ENCODE data around the gene IGFBP5. TPM values are rescaled to one million over a fixed set of nuclear protein-coding genes. Genes with fewer than 3 reads are reported as not detected.

The IGFBP5 gene
- polyA plus RNA-seq, 1 donor, result 251 TPM

DNA sequence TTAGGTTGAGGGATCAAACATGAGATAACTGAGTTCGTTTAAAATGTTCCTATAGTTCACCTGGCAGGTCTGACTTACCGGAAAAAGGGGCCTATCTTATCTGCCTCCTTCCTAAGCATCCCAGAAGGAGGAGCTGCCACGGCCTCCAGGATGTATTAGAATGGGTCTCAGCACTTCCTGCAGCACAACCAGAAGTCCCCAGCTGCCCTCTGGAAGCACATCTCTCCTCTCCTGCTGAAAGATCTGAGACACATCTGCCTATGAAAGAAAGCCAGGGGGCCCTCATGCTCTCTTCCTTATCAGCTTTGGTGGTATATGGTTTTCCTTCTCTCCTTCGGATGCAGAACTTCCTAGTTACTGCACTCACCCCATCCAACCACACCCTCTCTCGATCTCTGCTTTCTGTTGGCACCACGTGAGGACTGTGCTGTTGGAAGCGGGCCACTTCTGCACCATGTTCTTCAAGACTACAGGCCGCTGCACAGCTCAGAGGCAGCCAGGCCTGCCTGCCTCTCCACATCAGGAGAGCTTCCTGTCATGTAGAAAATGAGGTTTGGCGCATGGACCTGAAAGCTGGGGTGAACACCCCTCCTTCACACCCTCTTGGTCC lies 6.5 kb downstream of the IGFBP5 start:
- no peak for DNase-seq

DNA sequence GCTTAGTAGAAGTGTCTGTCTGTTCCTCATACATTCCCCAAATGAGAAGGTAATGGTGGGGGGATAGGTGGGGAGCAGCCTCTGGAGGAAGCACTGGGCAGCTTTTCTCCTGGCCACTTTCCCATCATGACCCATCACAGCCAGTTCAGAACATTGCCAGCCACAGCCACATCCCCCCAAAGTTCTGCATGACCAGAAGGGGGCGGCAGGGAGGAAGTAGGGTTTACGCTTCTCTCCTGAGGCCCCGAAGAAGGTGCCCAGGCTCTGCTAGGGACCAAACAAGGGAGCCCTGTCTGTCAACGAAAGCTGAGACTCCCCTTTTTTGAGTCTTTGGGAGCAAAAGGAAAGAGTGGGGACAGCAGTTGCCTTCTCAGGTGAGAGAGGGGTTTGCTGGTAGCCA lies 7.7 kb downstream of the IGFBP5 start:
- no peak for DNase-seq

DNA sequence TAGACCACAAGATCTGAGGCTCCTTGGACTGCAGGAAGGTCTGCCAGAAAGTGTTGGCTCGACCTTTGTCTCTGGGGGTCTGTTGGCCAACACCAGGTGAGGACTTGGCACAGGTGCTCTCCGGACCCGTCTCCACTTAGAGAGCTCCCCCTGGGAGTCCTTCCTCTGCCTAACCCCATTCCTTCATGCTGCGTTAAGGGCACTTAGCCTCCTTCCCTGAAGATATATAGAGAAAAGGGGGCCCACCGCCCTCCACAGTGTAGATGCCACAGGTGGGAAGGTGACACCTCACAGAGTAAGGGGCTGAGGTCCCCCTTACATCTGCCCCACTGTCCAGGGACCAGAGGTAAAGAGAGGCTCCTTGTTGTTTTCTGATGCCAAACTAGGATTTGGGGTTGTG lies 8.2 kb downstream of the IGFBP5 start:
- DNase-seq, result no peak

DNA sequence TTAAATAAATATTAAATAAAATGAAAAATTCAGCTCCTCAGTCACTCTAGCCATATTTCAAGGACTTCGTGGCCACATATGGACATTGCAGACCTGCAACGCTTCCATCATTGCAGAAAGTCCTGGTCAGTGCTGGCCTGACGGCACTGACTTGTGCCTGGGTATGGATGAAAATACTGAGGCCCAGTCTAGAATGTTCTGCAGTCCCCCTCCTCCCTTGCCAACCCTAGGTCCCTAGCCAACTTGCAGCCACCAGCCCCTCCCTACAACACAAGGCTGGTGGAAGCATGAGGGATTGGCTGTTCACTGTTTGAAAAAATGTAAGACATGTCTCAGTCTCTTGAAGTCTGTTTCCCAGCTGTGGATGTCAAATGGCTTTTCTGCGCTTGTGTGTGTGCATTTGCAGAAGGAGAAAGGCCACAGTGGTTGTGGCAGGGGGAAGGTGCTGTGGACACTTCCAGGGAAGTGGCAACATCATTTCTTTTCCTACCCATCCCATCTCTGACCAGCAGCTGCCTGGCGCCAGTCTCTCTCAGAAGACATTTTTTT lies 9.9 kb downstream of the IGFBP5 start:
- DNase-seq, result no peak

DNA sequence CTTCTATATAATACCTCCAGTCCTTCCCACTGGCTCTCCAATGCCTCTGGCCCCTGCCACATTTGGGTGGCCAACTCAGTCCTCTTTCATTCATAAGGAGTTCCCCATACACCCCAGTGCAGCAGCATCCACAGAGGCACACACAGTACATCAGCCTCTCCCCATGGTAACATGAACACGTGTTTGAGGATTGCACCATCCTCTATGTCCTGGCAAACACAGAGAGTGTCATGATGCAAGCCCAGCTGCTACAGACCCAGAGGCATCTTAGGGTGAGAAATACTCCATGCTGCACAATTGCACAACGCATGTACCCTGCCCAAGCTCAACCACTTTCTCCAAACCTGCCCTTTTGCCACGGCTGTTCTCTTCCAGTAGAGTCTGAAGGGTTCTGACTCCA lies 11.5 kb downstream of the IGFBP5 start:
- no peak for DNase-seq

DNA sequence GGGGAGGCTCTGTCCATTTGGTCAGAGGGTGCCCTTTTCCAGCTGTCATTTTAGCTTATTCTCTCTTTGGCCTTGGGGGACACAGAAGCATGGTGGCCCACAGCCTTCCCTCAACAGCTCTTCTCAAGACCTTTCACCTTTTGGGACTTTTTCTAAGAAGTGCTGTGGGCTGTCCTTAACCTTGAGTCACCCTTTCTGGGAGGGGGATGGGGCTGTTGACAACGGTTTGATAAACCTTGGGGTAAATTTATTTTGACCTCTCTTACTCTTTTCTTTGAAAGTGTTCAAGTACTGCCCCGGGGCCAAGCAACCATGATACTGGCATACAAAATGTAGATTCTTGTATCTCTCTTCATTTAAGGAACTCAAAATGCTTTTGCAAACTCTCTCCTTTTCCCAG lies 13.7 kb downstream of the IGFBP5 start:
- DNase-seq, result no peak

DNA sequence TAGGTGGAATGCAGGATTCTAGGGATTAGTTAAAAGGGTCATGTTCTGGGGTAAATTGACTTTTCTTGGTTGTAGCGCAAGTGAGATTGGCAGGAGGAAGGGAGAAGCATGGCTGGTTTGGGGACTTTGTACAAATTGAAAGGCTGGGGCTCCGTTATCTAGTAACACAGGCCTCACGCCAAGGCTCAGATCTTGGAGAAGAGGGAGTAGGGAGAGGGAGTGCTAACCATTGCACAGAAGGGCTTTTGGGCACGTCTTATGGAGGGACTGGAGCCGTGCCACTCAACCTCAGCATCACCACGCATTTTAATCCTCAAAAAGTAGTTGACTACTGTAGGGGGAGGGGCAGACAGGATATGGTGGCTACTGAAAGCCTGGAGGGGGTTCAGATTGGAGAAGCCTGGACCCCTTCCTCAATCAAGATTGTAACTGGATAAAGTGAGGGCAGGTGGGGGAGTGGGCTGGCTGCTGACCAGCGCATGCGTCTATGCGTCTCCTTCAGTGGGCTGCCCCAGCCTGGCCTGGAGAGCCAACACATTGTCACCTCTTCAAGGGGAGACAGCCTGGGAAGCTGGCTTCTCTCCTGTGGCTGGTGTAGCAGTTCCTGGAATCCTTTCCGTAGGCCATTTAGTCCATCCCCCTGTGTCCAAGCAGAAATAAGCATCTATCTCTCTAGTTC lies 14.3 kb downstream of the IGFBP5 start:
- no peak for DNase-seq

DNA sequence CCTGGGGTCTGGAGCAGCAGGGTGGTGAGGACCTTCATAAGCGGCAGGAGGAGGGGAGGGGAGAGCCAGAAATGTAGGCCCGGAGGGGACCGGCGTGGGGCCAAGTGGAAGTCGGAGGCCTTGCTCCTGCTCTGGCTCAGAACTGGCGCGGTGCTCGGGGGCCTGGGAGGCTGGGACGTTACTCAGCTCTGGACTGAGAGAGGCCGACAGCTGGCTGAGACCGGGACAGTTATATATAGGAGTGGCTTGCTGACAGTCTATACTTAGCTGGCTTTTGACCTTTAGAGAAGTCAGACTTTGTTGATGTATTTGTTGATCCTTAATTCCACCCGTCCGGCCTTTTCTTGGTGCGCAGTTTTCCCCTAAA lies 15.7 kb downstream of the IGFBP5 start:
- no peak for DNase-seq

DNA sequence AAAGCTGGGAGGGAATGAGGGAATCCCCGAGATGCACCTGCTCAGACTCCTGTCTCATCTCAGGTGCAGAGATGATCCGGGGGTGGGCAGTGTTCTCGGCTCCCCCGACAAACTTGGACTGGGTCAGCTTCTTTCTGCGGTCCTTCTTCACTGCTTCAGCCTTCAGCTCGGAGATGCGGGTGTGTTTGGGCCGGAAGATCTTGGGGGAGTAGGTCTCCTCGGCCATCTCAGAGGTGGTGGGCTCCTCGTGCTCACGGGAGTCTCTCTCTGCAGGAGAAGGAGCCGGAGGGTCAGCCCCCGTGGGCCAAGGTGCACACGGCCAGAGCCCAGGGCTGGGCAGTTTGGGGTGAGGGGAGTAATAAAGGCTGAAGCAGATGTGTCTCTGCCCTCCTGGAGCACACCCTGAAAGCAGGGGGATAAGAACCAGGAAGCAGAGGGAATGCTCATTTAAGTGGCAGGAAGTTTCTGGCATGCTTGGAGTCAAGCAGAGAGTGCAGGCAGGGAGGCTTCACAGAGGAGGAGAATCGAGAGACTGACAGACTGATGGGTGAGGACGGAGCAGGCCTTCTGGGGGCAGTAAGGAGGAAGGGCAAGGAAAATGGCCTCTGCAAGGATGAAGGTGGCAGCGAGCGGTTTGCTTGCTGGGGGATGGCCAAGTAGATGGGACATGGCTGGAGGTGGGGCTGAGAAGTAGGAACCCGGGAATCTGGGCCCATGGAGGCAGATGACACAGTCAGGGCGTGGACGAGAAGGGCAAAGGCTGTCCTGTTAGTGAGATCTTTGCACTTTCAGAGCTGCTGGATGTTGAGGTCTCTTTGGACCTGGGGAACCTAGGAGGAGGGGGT lies 16.3 kb downstream of the IGFBP5 start:
- DNase-seq, result no peak

DNA sequence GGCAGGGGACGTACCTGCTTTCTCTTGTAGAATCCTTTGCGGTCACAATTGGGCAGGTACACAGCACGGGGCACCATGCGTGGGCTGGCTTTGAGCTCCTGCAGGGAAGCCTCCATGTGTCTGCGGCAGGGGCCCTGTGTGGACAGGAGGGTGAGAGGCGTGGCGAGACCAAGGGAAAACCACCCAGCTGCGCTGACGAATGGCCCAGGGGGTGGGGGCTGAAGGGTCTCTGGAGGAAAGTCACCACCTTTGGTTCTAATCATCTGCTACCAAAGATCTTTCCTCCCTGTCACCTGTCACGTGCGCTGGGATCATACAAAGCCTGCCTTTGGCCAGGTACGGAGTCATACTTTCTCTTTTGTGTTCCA lies 17.3 kb downstream of the IGFBP5 start:
- DNase-seq, result no peak

DNA sequence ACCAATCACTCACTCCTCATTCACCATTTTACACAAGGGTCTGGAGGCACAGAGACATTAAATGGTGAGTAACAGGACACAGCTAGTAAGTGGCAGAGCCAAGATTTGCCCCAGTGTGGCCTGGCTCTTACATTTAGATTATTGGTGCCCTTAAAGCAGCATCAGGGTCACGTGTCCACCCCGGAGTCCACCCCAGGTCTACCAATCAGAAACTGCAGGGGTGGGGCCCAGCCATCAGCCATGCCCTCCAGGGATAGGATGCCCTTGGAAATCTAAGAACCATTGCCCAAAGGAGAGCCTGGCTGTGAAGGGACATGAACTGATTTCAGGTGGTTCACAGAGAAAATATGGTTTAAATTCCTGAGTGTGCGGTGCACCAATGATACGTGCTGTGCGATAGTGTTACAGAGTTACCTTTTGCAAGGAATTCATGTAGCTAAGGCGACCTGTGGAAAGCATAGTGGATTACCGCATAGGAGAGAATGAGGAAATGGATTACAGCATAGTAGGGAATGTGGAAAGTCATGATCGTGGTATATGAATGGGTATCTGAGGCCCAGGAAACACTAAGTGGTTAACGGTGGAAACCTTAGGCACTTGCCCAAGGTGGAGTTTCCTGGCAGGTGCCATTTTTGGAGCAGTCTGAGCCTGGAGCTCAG lies 17.8 kb downstream of the IGFBP5 start:
- DNase-seq, result no peak

DNA sequence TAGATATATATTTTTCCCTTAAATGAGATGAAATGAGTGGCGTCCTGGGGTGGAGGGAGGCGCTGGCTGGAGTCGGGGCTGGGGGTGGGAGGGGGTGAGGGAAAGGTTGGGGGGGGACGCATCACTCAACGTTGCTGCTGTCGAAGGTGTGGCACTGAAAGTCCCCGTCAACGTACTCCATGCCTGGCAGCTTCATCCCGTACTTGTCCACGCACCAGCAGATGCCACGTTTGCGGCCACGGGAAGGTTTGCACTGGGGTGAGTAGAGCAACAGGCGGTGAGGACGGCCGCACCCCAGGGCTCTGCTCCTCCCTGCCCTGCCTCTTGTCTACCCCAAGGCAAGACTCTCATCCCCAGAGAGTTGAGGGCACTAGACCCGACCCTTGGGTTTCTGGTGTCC lies 18.7 kb downstream of the IGFBP5 start:
- DNase-seq, result no peak

DNA sequence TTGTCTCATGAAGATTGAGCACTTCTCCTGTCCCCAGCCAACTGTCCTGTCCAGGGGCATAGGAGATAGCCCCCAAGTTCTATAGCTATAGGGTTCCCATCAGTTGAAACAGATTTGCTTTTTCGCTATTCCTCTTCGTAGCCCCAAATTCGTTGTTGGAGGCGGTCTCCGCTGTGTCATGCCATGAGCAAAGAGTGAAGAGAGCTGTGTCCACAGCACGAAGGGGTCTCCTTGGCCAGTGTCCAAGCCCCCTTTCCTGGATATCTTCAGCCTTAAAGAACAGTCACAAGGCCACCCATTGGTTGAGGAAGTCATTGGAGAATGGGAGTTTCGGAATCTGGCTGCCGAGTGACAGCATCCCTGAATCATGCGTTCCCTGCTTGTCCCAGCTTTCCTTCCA lies 21.0 kb downstream of the IGFBP5 start:
- DNase-seq, result no peak

DNA sequence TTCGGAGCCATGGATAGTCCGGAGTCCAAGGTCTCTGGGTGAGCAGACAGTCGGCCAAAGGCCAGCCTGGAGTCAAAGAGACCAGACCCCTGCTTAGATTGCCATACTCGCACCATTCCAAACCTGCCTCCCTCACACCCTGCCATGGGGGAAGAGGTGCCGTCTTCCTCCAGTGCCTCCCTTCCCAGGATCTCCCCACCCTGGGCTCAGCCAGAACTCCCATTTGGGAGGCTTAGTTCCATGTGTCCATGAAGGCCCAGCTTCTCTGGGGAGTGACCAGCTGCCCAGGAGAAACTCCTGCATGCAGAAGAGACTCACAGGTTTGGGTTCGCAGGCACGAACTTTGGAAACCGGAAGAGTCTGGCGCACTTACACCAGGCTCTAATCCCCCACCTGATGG lies 21.7 kb downstream of the IGFBP5 start:
- no peak for DNase-seq

DNA sequence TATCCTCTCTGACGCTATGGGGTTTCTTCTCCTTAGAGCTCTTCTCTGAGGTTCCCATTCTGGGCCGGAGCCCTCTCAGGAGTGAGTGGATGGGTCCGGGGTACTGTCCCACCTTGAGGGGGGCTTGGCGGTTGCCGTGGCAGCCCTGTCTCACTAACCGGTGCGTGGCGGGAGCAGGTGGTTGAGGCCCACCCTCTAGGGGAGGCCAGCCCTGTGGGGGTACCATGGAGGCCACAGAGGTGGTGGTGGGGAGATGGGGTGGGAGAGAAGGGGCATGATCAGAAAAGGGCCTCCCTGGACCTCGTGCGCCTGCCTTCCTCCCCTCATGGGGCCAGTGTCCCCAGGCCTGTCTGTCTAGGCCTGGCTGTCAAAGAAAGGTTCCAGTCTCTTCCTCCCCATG lies 22.3 kb downstream of the IGFBP5 start:
- DNase-seq, result no peak

DNA sequence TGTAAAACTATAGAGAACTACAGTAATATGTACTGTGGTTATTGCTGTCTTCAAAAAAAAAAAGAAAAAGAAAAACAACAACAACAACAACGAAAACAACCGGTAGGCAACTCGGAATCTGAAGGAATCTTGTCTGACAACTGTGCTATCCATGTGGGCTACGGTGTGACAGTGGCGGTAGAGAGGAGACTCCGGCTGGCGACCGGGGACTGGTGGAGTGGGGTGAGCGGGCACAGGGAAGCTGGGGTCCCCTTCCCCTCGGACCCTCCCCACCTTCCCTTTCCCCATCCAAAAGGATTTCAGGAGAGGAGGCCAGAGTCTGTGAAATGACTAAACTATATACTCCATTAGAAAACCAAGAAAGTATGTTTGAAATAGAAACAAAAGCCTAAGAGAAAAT lies 22.9 kb downstream of the IGFBP5 start:
- no peak for DNase-seq

DNA sequence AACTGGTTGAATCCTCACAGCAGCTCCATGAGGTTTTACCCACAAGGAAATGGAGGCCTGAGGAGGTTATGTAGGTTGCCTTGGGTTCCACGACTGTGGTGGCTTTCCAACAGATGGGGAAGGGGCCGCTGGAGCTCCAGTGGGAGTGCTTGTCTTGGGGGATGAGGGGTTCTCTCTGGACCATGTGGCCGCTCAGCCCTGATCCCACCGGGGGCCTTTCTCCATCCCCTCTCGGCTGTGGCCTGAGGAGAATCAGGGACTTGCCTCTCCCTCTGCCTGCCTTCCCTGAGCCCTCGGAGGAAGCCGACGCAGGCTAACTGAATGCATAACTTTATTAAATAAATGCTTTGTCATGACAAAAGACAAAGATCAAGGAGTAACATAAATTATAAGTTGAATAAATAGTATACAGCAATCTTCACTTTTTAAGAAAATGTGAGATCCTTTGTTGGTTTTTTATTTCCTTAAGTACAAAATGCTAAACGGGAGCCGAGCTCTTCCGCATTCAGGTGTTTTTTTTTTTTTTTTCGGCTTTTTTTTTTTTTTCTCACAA lies 23.5 kb downstream of the IGFBP5 start:
- no peak for DNase-seq

DNA sequence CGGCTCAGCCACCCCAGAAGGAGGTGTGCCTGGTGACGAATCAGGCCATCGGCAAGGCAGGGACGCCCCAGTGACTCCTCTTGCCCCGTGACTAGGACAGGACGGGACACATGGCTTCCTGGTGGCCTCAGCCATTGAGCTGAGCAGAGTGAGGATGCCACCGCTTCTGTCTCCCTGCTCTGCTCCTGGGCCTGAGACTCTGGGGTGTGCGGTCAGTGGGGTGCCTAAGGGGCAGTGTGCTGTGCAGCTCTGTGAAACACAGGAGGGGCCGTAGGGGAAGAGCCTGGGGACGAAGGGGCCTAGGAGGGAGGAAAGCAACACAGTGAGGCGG lies 24.3 kb downstream of the IGFBP5 start:
- DNase-seq, result no peak

DNA sequence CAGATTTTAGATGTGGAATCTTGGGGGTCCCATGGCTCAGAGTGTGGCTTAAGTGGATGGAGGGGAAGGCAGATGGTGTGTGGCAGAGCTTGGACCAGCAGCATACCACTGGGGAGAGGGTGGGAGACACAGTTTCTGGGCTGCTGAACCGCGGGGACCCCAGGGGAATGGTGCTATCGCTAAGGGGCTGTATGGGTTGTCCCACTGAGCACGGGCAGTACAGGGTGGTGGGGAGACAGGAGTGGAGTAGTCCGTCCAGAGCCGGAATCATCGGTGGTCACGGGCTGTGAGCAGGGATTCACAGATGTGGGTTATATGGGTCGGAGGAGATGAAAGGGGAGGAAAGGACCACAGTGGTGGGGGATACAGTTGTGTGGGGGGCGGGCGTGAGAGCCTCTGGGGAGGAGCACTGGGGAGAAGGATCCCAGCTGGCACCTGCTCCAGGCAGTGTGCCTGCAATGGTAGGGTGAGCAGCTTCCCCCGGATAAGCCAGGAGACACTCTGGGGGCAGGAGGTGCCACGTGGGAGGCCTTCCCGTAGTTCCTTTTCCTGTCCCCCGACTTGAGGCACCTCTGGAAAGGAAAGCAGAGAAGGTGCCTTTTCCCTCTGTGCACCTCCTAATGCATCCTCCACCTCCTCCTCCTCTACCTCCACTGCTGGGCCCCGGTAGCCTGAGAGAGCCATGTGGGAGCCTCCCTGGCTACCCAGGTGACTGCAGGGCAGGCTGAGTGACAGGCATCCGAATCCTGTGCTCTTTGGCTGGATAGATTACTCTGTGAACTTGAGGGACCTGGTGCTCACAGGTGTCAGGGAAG lies 24.9 kb downstream of the IGFBP5 start:
- no peak for DNase-seq

DNA sequence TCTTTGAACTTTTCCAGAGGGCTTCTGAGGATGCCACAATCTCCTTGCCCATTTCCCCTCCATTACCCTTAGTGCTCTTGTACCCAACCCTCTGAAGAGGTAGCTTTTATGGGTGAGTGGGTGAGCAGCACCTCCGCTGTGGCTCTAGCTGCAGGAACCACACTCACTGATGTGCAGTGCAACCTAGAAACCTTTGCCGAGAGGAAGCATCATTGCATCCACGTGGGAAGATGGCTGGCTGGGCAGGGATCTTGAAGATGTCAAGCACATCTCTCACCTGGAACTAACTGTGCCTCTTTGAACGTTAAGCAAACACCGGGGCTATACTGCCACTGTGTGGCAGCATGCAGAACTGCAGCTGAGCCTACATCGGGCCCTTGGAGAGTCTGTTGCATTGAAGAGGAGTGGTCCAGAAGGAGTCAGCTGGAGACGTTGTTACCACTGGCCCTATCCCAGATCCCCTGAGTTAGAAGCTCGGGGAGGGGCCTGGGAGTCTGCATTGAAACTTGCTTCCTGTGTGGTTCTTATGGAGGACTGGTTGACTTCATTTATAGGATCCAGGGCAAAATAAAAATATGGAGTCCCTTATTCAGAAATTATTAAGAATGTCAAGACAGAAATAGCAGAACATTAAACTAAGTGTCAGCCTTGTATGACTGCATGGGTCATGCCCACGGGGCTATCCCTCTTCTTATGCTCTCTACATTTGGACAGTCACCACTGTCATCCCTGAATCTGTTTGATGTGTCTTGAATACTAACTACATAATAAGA lies 28.7 kb downstream of the IGFBP5 start:
- peak; percentile 82 for DNase-seq

DNA sequence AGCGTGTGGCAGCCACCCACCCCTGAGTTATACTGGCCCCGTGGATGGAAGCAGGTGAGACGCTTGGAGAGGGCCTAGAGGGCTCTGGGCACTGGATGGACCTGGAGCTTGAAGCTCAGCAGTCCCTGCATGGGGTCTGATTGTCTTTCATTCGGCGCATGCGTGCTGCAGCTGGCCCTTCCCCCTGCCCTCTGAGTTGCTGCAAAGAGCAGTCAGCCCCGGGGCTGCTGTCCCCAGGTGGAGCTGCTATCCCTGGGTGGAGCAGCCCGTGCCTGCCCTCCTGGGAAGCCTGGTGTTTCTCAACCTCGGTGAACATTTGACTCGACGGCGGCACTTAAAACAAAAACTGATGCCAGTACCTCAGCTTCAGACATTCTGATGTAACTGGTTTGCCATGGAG lies 29.6 kb downstream of the IGFBP5 start:
- no peak for DNase-seq
